NCI-H82 (cell line): Measurements from ENCODE around the gene NSMF.
"Not testable (repeated sequence)": the region's sequence is repeated elsewhere in the genome, so short reads cannot be mapped to it uniquely, and the experiment has no call there.

Source experiments
- DNase-seq: peaks from one replicate; lab custom pipeline; 2025; lab: John Stamatoyannopoulos, UW

Gene NSMF

GRCh38 chr9:137410891-137411249 lies 48.3 kb downstream of the NSMF start:
- no peak for DNase-seq

- DNase-seq: not testable (repeated sequence)
These were observed 48.8 kb downstream of the NSMF start for GRCh38 chr9:137410236-137410890.

GRCh38 chr9:137409515-137409914 lies 49.6 kb downstream of the NSMF start:
- no peak for DNase-seq

- DNase-seq: no peak
These were observed 50.3 kb downstream of the NSMF start for GRCh38 chr9:137408651-137409405.

GRCh38 chr9:137407590-137408300 lies 51.4 kb downstream of the NSMF start:
- DNase-seq: peak; percentile 29

- DNase-seq: peak; percentile 65
These were observed 52.1 kb downstream of the NSMF start for GRCh38 chr9:137406876-137407589.

- DNase-seq: no peak
These were observed 52.9 kb downstream of the NSMF start for GRCh38 chr9:137406085-137406760.

- no peak for DNase-seq
These were observed 53.5 kb downstream of the NSMF start for GRCh38 chr9:137405677-137406081.

GRCh38 chr9:137404961-137405567 lies 54.1 kb downstream of the NSMF start:
- DNase-seq: no peak

- no peak for DNase-seq
These were observed 55.9 kb downstream of the NSMF start for GRCh38 chr9:137403269-137403668.

- no peak for DNase-seq
These were observed 56.4 kb downstream of the NSMF start for GRCh38 chr9:137402746-137403145.

- DNase-seq: no peak
These were observed 60.3 kb downstream of the NSMF start for GRCh38 chr9:137398561-137399468.

- no peak for DNase-seq
These were observed 61.3 kb downstream of the NSMF start for GRCh38 chr9:137397675-137398423.
